ENCODE results near the gene ERP29.

DNA sequence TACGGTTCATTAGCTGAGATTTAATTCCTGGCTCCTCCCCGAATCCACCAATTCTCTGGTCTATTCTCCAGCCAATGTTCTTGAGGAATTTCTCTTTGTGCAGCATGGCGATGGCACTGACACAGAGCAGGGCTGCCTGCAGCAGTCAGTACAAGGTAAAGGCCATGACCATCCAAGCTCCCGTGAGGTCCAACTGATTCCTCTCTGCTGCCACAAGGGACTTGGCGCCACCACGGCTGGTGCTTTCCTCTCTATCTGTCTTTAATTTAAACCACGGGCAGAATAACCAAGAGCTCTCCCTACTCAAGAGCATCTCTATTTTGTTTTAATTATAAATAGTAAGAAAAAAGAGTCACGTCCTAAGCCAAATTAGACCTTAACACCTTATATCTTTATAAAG lies 12.4 kb upstream of the ERP29 start:
- TF ChIP-seq, protein P1, sequence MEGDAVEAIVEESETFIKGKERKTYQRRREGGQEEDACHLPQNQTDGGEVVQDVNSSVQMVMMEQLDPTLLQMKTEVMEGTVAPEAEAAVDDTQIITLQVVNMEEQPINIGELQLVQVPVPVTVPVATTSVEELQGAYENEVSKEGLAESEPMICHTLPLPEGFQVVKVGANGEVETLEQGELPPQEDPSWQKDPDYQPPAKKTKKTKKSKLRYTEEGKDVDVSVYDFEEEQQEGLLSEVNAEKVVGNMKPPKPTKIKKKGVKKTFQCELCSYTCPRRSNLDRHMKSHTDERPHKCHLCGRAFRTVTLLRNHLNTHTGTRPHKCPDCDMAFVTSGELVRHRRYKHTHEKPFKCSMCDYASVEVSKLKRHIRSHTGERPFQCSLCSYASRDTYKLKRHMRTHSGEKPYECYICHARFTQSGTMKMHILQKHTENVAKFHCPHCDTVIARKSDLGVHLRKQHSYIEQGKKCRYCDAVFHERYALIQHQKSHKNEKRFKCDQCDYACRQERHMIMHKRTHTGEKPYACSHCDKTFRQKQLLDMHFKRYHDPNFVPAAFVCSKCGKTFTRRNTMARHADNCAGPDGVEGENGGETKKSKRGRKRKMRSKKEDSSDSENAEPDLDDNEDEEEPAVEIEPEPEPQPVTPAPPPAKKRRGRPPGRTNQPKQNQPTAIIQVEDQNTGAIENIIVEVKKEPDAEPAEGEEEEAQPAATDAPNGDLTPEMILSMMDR (IDR thresholded peaks at IDR 0.05): no peak
- no peak for TF ChIP-seq POLR2A (IDR thresholded peaks at IDR 0.05)
